HG03159 (cell line): Measurements from ENCODE around the gene PEF1.
A peak's percentile ranks its signal among the peaks of the same experiment; 100 is the strongest.
"Not testable (repeated sequence)": the region's sequence is repeated elsewhere in the genome, so short reads cannot be mapped to it uniquely, and the experiment has no call there.

Source experiments
- ATAC-seq: cut with Tn5 transposase; IDR thresholded peaks from one replicate; pipeline ENCODE4 v1.9.1; 2021; ENCODE audit warnings: mild to moderate bottlenecking, moderate library complexity; ENCODE audit not compliant: unreplicated experiment

The PEF1 gene

GRCh38 chr1:31615939-31616338 lies 28.7 kb downstream of the PEF1 start:
- ATAC-seq: no peak

GRCh38 chr1:31615414-31615813 lies 29.3 kb downstream of the PEF1 start:
- no peak for ATAC-seq

- no peak for ATAC-seq
These were observed 30.2 kb downstream of the PEF1 start for GRCh38 chr1:31614414-31615005.

- ATAC-seq: no peak
These were observed 35.1 kb downstream of the PEF1 start for GRCh38 chr1:31609514-31610118.

- no peak for ATAC-seq
These were observed 37.3 kb downstream of the PEF1 start for GRCh38 chr1:31607360-31607759.

GRCh38 chr1:31605908-31606427 lies 38.7 kb downstream of the PEF1 start:
- peak; percentile 97 for ATAC-seq

GRCh38 chr1:31602081-31602480 lies 42.6 kb downstream of the PEF1 start:
- no peak for ATAC-seq

GRCh38 chr1:31600641-31601040 lies 44.0 kb downstream of the PEF1 start:
- ATAC-seq: no peak

- ATAC-seq: no peak
These were observed 45.7 kb downstream of the PEF1 start for GRCh38 chr1:31598980-31599379.

- no peak for ATAC-seq
These were observed 48.0 kb downstream of the PEF1 start for GRCh38 chr1:31596737-31597097.

- no peak for ATAC-seq
These were observed 48.6 kb downstream of the PEF1 start for GRCh38 chr1:31595836-31596736.

GRCh38 chr1:31593770-31594632 lies 50.7 kb downstream of the PEF1 start:
- ATAC-seq: no peak

GRCh38 chr1:31593136-31593665 lies 51.5 kb downstream of the PEF1 start:
- no peak for ATAC-seq

GRCh38 chr1:31592132-31592531 lies 52.5 kb downstream of the PEF1 start:
- ATAC-seq: no peak

- no peak for ATAC-seq
These were observed 53.1 kb downstream of the PEF1 start for GRCh38 chr1:31591425-31592093.

- no peak for ATAC-seq
These were observed 55.7 kb downstream of the PEF1 start for GRCh38 chr1:31588751-31589515.

GRCh38 chr1:31587720-31588423 lies 56.8 kb downstream of the PEF1 start:
- ATAC-seq: no peak

- ATAC-seq: not testable (repeated sequence)
These were observed 57.4 kb downstream of the PEF1 start for GRCh38 chr1:31587328-31587699.
